HG02678 (cell line): ENCODE measurements around the gene TRMT61B.

Experiments
- ATAC-seq: cut with Tn5 transposase; IDR thresholded peaks from one replicate; pipeline ENCODE4 v1.9.1; 2021; ENCODE audit warnings: mild to moderate bottlenecking, moderate library complexity; ENCODE audit not compliant: unreplicated experiment

Gene TRMT61B

DNA sequence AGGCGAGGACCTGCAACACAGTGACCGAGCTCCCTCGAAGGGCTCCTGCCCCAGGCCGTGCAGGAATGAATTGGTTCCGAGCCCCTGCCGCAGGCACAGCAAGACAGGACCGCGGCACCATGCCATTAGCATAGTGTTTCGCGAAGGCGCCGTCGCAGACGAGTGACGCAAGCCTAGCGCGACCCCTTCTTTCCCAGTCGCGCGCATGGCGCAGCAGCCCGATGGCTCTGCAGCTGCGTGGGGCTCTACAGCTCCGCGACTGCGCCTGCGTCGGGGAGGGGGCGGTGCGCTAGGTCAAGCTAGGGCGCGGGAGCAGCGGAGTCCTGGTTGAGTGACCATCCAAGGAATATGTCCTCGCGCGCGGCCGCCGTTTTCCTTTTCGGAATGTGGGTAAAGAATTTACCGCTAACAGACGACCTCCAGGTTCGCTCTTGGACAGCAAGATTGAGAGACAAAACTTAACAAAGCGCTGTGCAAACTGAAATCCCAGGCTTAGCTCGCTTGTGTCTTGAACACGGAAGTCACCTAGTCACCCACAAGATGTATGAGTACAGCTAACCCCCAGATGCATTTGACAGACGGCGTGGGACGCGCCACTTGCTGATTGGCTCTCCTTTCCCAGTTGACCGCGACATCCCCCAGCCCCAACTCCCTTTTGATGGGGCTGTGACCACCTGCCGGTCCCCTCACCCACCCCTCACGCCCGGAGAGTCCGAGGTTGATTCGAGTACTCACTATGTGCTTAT, at the start of gene TRMT61B:
TRMT61B (minus strand) TSS at position 164 of the 746 bp plus-strand sequence; CDS start at position 132, 32 bp downstream.
- peak; percentile 97 for ATAC-seq

DNA sequence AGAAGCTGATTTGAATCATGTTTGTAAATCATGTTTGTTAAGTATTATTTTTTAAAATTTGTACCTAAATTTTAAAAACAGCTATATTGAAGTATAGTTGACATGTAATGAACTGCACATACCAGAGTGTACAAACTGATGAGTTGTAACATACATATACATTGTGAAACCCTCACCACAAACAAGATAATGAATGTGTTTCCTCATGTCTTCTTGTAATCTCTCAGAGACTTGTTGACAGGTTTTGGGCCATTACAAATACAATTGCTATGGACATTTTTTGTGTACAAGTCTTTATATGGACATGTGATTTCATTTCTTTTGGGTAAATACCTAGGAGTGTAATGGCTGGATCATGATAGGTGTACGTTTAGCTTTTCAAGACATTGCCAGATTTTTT, 45.8 kb upstream of the TRMT61B start:
- ATAC-seq, result no peak

DNA sequence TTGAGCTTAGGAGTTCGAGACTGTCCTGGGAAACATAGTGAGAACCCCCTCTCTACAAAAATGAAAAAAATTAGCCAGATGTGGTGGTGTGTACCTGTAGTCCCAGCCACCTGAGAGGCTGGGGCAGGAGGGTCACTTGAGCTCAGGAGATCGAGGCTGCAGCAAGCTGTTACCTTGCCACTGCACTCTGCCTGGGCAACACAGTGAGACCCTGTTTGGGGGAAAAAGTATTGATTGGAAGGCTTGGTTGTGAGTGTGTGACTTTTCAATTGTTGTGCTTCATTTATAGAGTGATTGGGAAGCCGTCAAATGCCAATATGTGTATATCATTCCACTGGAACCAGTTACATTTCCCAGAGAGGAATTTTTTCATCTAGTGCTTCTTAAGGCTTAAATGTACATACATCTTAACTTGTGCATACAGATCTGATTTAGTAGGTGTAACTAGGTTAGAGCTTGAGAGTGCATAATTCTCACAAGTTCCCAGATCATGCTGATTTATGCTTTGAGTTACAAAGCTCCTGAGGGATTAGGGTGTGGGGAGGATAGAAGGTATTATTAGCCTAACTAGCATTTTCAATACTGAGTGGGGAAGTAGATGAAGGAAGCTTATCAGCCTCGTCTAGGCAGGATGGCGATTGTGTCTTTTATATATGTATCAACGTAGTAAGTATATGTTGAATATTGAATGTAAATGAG, 39.7 kb upstream of the TRMT61B start:
- no peak for ATAC-seq

DNA sequence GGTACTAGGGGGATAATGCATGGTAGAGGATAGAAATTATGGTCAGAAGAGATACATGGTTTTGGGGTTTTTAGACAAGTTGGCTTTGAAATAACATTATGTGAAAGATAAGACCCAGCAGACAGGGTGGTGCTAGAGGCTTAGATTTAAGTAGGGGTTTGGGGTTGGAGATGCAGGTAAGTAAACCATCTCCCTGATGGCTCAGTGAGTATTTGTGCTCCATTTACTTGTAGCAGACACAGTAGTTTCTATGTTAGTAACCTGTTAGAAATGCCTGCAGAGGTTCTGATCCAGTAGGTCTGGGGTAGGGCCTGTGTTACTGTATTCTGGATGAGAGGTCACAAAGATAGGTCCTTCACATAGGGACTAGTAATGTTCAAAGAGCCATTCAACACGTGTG, 38.1 kb upstream of the TRMT61B start:
- no peak for ATAC-seq

DNA sequence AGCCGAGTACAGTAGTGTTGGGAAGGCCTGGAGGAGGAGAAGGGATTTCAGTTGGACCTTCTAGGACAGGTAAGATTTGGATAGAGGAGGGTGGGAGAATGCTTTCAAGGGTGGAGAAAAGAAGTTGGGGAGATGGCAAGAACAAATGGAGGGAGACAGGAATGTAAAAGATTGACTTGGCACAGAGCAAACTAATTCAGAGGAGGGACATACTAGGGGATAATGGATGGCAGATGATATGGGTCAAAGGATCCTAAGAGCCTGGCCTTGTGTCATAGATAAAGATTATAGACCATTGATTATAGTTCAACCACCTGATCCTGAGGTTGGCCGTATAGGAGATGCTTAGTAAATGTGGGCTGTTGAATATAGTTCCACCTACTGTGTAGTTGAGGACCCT, 36.7 kb upstream of the TRMT61B start:
- no peak for ATAC-seq

DNA sequence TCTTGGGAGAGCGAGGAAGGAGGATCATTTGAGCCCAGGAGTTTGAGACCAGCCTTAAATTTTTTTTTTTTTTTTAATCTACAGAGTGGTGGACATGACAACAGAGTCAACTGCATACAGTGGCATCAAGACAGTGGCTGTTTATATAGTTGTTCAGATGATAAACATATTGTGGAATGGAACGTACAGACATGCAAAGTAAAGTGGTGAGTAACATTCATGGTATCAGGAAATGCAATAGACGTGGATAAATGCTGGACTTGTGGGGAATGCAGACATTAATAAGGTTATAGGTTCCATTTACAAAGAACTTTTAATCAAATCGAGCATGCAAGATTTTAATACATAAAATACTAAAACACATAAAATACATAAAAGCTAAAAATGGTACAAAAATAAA, 36.3 kb upstream of the TRMT61B start:
- no peak for ATAC-seq

DNA sequence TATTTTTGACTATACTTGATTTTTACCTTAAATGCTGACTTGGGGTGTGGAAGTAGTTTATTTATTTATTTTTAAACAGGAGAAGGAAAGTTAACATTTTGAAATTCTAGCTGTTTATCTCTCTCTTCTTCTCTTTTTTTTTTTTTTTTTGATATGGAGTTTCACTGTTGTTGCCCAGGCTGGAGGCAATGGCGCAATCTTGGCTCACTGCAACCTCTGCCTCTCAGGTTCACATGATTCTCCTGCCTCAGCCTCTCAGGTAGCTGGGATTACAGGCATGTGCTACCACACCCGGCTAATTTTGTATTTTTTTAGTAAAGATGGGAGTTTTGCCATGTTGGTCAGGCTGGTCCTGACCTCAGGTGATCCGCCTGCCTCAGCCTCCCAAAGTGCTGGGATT, 35.4 kb upstream of the TRMT61B start:
- ATAC-seq, result no peak

DNA sequence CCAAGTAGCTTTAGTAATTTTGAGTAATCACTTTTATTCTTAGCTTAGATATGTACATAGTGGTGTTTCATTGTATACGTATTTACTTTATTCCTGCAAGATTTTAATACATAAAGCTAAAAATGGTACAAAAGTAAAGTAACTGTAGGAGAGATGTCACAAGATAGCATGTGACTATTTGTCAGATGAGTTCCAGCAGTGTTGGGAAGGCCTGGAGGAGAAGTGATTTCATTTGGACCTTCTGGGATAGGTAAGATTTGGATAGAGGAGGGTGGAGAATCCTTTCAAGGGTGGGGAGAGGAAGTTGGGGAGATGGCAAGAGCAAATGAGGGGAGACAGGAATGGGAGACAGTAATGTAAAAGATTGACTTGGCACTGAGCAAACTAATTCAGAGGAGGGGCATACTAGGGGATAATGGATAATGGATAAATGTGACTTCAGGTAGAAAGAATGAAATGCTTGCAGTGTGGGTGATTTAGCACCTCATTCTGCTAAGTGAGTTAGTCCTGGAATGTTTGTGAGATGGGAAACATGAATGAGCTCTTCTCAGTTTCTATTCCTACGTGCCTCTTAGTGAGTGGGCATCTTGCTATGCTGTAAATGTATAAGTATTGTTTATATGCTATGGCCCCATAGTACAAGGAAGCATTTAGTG, 34.8 kb upstream of the TRMT61B start:
- ATAC-seq, result no peak

DNA sequence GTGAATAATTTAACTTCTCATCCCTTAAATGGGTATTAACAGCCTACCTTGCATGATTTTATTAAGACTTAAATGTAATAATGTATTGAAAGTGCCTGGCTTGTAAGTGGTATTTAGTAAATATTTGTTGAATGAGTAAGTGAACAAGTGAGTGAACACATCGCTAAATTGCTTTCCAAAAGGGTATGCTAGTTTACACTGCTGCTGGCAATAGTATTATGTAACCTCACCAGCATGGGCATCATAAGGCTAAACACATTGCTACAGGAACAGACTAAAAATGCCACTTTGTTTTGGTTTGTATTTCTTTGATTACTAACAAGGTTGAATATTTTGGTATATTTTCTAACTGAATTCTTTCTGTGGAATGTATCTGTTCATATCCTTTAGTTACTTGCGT, 34.2 kb upstream of the TRMT61B start:
- no peak for ATAC-seq

DNA sequence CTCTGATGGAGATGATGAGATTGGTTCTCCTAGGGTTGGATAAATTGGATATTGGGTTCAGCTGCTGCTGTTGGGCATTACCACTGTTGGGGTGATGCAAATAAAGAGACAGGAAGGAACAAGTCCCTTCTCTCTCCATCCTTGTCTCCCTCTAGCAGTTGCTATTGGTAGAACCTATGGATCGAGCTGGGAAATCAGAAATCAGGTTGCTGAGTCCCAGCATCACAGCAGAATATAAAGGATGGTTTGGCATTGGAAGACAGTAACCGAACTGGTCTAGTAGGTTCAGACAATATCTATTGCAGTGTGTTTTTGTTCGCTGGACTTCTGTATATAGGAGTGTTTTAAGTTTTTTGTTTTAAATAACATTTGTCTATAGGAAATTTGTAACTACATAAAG, 32.5 kb upstream of the TRMT61B start:
- ATAC-seq, result no peak

DNA sequence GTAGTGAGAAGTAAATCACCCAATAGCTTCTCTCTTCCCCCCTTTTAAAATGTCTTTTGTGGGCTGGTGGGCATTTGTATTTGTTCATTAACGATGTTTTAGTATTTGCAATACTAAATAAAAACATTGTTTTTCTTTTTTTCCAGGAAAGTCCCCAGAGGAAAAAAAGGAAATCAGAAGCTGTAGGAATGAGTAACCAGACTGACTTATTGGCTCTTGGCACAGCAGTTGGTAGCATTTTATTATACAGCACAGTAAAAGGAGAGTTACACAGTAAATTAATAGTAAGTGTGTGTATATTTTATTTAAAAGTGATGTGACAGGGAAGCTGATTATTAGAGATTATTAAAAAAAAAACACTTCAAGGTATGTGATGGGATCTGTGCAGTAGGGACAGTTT, 31.7 kb upstream of the TRMT61B start:
- ATAC-seq, result no peak

DNA sequence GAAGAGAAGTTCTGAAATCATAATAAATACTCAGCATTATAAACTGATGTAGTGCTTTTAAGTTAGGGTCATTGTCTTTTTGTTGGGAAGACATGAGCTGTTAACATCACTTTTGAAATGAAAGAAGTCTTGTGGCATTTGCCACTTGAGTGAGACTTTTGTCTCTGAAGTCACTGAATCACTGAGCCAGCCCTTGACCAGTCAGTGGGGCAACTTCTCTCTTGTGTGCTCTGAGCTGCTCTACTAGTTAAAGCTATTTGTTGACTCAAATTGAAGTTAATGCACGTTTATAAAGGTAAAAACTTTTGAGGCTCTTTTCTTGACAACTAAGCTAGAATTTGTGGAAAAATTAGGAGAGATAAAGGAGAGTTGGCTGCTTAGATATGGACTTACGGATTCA, 31.1 kb upstream of the TRMT61B start:
- ATAC-seq, result no peak

DNA sequence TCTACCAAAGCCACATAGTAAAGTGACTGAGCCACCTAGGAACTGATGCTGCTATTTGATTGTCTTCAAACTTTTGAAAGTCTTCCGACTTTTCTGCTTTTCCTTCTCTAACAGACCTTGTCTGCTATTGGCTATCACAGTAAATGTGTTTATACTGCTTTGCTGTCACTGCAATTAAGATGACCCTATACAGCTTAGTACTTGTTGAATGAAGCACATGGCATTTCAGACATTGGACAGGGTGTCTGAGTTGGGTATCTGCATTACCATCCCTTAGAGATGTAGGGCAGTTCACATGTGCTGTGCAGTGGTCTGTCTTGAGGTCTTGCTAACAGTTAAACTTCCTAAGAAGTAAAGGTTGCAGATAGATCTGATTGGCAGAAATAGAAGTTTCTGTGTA, 27.9 kb upstream of the TRMT61B start:
- ATAC-seq, result no peak

DNA sequence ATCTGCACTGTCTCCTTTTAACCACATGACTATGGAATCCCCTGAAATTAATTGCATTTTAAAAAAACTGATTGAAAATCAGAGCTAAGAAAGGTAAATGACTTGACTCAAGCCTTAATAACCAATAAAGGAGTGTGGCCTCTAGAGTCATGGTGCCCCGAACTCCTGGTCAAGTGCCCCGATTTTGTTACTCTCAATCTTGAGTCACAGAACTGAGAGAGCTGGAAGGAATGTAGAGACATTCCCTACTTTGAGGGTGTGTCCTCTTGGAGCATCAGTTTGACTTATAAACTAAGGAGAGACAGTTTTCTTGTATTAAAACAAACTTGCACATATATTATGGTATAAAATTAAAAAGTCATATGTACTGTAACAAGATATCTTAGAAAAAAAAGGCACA, 26.8 kb upstream of the TRMT61B start:
- ATAC-seq, result no peak

DNA sequence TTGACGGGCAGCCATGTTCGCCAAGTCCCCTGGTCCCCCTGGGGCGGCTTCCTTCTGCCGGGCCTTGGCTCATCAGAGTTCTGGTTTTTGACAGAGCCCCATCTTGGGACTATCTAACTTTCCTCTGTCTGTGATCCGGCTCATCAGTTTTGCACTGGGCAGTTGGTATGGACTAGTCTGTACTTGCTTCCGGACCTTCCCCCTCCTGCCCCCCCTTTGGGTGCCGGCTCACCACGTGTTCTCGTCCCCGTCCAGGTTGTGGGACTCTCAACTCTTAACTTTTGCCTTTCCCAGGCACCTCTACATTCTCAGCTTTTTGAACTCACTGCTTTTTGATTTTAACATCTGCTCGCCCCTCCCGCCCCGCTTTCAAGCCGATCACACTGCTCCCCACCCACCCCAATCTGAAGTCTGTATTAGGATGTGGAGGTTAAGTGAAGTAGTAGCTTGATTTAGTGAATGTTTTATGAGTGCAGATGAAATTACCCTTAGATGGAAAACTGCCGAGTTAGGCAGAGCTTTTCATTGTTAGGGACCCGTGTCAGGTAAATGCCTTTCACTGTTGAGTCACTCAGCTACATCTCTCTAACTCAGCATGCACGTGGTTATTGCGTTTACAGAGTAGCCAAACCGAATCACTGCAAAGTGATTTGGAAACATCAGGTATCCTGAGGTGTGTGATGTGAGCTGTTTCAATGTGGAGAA, 25.2 kb upstream of the TRMT61B start:
- ATAC-seq, result peak; percentile 15

DNA sequence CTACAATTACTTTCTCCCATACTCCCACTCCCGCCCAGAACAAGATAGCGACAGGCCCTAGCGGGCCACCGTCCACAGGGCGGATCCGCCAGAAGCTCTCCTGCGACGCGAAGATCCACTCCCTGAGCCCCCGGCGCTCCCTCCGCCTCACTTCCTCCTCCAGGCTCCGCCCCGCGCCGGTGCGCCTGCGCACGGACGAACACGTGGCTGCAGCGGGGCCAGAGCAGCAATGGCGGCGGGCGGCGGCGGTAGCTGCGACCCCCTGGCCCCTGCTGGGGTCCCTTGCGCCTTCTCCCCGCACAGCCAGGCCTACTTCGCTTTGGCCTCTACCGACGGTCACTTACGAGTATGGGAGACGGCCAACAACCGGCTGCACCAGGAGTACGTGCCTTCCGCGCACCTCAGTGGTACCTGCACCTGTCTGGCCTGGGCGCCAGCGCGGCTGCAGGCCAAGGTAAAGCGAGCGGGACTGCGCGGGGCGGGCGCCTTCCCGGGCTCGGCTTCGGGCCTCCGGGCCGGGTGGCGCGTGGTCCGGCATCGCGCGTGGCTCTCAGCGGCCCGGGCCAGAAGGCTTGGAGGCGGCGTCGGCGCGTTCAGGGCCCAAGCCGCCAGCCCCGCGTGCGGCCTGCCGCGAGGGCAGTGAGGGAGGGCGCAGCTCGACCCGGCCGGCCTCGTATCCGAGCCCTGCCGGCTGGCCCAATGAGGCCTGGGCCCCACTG, 24.5 kb upstream of the TRMT61B start, which contains the start of gene WDR43:
WDR43 (plus strand) TSS at position 198 of the 719 bp plus-strand sequence; CDS start at position 230, 32 bp downstream.
- peak; percentile 92 for ATAC-seq

DNA sequence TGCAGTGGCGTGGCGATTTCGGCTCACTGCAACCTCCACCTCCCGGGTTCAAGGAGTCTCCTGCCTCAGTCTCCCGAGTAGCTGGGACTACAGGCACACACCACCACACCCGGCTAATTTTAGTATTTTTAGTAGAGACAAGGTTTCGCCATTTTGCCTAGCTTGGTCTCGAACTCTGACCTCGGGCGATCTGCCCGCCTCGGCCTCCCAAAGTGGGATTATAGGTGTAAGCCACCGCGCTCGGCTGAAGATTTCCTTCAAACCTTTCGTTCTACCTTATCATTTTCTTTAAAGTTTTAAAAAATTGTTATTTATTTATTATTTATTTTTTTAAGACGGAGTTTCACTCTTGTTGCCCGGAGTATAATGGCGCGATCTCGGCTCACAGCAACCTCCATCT, 23.4 kb upstream of the TRMT61B start:
- ATAC-seq, result no peak

DNA sequence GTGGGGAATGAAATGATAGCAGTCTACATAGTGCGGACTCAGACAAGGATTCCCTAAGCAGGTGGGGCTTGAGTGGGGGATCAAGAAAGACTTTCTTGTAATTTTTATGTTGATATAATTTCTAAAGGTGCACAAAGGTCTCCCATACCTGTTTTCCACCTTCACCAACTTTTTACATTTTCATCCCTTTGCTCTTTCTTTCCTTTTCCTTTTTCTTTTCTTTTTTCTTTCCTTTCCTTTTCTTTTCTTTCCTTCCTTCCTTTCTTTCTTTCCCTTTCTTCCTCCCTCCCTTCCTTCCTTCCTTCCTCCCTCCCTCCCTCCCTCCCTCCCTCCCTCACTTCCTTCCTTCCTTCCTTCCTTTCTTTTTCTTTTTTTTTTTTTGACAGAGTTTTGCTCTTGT, 10.1 kb upstream of the TRMT61B start:
- no peak for ATAC-seq

DNA sequence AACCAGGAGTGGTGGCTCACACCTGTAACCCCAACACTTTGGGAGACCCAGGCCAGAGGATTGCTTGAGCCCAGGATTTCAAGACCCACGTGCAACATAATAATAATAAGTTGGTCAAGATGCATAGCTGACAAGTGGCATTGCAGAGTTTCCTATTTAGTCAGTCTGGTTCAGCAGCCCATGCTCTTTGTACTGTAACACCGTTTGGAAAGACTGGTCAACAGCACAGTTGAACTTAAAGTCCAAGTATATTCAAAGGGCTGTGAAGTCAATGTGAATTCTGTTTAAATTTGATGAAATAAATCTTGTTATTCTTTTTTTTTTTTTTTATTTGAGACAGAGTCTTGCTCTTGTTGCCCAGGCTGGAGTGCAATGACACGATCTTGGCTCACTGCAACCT, 1.5 kb upstream of the TRMT61B start:
- no peak for ATAC-seq

DNA sequence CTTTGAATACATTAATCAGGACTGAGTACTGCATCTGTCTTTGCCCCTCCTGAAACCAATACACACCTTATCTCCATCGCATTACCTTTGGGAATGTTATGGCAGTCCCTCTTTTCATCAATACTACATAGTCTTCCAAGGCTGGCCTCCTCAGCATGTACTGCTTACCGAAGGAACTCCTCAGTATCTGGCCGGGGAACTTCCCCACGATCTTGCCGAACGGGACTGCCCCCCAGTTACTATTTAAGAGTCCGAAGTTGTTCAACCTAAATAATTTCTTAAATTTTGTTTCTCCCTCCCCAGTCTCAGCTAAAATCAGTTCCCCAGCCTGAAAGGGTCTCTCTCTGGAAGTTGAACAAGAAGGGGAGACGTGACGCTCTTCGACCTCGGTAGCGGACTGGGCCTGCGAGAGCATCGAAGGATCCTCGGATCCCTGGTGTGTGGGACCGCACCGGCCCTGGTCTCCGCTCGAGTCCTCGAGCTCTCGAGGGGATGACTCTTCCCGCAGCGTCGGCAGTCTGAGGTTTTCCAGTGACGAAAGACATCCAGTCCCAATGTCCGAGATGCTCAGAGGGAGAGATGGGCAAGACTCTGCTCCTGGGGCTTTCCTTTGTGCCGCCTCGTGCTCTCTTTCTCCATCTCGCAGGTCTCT, 489 bp downstream of the TRMT61B start:
- peak; percentile 9 for ATAC-seq
